Measurements from ENCODE around the gene CCDC50. TPM values are rescaled to one million over a fixed set of nuclear protein-coding genes. Genes with fewer than 3 reads are reported as not detected.

Gene CCDC50
- total and polyA plus RNA-seq, 2 donors (not counting 3 experiments of a cell fraction or from before 2014, with no cell fraction given): 44.4 to 137 TPM

GRCh38 chr3:191301017-191301416, 28.2 kb upstream of the CCDC50 start:
- Histone ChIP-seq H3K79me2 (ENCODE audit: control insufficient read depth, insufficient read depth, low read length) (no peaks in the 10 kb centered on the region), H3K27me3 (ENCODE audit: control insufficient read depth in 2 of 2, insufficient read depth in 2 of 2, low read length in 2 of 2) (no peaks in the 10 kb centered on the region), H3K27ac (ENCODE audit: insufficient read depth, low read depth, low read length) (no peak overlapping the region), H4K20me1 (replicated peaks; ENCODE audit: control insufficient read depth, extremely low read depth, insufficient read depth, low read length) (no peaks in the 10 kb centered on the region), H3K9me1 (replicated peaks; ENCODE audit: control insufficient read depth, extremely low read depth, insufficient read depth, low read length) (no peaks in the 10 kb centered on the region), H3K9me3 (replicated peaks; ENCODE audit: control insufficient read depth, insufficient read depth, low read length) (no peaks in the 10 kb centered on the region), H3K36me3 (ENCODE audit: control insufficient read depth in 2 of 2, extremely low read depth in 1 of 2, insufficient read depth in 2 of 2, low read length in 2 of 2) (no peaks in the 10 kb centered on the region), H3K4me2 (ENCODE audit: insufficient read depth, low read length) (no peak overlapping the region), H3K9ac (replicated peaks; ENCODE audit: extremely low read depth, insufficient read depth, low read length) (no peak overlapping the region), H2AFZ (ENCODE audit: low read depth, low read length) (no peak overlapping the region), H3K4me3 (replicated peaks in 1 of 3; ENCODE audit: insufficient read depth in 1 of 3, low read depth in 1 of 3, low read length in 3 of 3) (no peak overlapping the region), H3K4me1 (ENCODE audit: control insufficient read depth, extremely low read depth, insufficient read depth, low read length) (no peaks in the 10 kb centered on the region)
- CTCF ChIA-PET: no interaction called here
- DNase-seq (ENCODE audit: low read depth, low spot score): no peak
- no peak for FAIRE-seq
- POLR2A ChIA-PET: no interaction called here
- no peak for TF ChIP-seq FOS (IDR thresholded peaks at IDR 0.05; ENCODE audit: borderline replicate concordance, insufficient read depth, low read length)
- BruUV-seq (replicated peaks): no TSS peak
- dilution Hi-C loops (cut with MboI; ENCODE audit: extremely low pct_ligation_motif_present, low sequenced_read_pairs): no loop called here
- intact Hi-C loops (cut with micrococcal nuclease): no loop called here

DNA sequence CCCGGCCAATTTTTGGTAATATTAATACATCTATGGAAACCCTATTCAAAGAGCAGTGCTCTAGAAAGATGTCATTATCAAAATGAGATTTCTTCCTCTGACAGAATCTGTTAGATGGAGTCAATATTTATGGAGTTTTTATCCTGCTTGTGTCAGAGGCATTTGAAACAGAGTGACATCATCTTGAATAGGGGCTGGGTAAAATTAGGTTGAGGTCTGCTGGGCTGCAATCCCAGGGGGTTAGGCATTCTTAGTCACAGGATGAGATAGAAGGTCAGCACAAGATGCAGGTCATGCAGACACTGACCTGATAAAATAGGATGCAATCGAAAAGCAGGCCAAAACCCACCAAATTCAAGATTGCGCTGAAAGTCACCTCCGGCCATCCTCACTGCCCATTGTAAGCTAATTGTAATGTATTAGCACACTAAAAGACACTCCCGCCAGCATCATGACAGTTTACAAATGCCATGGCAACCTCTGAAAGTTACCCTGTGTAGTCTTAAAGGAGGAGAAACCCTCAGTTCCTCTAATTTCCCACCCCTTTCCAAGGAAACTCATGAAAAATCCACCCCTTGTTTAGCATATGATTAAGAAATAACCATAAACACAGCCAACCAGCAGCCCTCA, 27.3 kb upstream of the CCDC50 start:
- FAIRE-seq: no peak
- POLR2A ChIA-PET: no interaction called here
- CTCF ChIA-PET: no interaction called here

More for the DNA sequence above, 27.3 kb upstream of the CCDC50 start:
- Histone ChIP-seq H3K27ac (ENCODE audit: insufficient read depth, low read depth, low read length) (no peak overlapping the region), H3K9me3 (replicated peaks; ENCODE audit: control insufficient read depth, insufficient read depth, low read length) (no peaks in the 10 kb centered on the region), H3K27me3 (ENCODE audit: control insufficient read depth in 2 of 2, insufficient read depth in 2 of 2, low read length in 2 of 2) (no peaks in the 10 kb centered on the region), H3K4me1 (ENCODE audit: control insufficient read depth, extremely low read depth, insufficient read depth, low read length) (no peaks in the 10 kb centered on the region), H3K4me3 (replicated peaks in 1 of 3; ENCODE audit: insufficient read depth in 1 of 3, low read depth in 1 of 3, low read length in 3 of 3) (no peak overlapping the region), H3K4me2 (ENCODE audit: insufficient read depth, low read length) (no peak overlapping the region), H3K36me3 (ENCODE audit: control insufficient read depth in 2 of 2, extremely low read depth in 1 of 2, insufficient read depth in 2 of 2, low read length in 2 of 2) (no peaks in the 10 kb centered on the region), H4K20me1 (replicated peaks; ENCODE audit: control insufficient read depth, extremely low read depth, insufficient read depth, low read length) (no peaks in the 10 kb centered on the region), H3K9ac (replicated peaks; ENCODE audit: extremely low read depth, insufficient read depth, low read length) (no peak overlapping the region), H3K9me1 (replicated peaks; ENCODE audit: control insufficient read depth, extremely low read depth, insufficient read depth, low read length) (no peaks in the 10 kb centered on the region), H2AFZ (ENCODE audit: low read depth, low read length) (no peak overlapping the region), H3K79me2 (ENCODE audit: control insufficient read depth, insufficient read depth, low read length) (no peaks in the 10 kb centered on the region)
- BruUV-seq (replicated peaks): no TSS peak
- TF ChIP-seq MYC (IDR thresholded peaks at IDR 0.05; ENCODE audit: low read depth, low read length): no peak
- no peak for TF ChIP-seq MAX (IDR thresholded peaks at IDR 0.05; ENCODE audit: insufficient read depth, insufficient read length)
- TF ChIP-seq EZH2 (IDR thresholded peaks at IDR 0.05; ENCODE audit: borderline replicate concordance, low read depth, low read length, severe bottlenecking): no peak
- no peak for TF ChIP-seq POLR2A (IDR thresholded peaks at IDR 0.05; ENCODE audit: low read depth, low read length)
- no peak for TF ChIP-seq GATA2 (IDR thresholded peaks at IDR 0.05; ENCODE audit: insufficient read depth, insufficient read length, low read depth, low read length)
- intact Hi-C loops (cut with micrococcal nuclease) (no loop called here), dilution Hi-C loops (cut with MboI; ENCODE audit: extremely low pct_ligation_motif_present, low sequenced_read_pairs) (no loop called here)
- DNase-seq (ENCODE audit: low read depth, low spot score): no peak

Data from endothelial cell of umbilical vein (primary cell).